Hepatocyte (in vitro differentiated cells): ENCODE data around the gene TCF23.

ENCODE experiments used
- EZH2 ChIP-seq: fragments of 200-600 bp; sonication (generic); IDR thresholded peaks from 2 replicates; pipeline ENCODE4 v1.6.1; 2016; ENCODE audit warnings: antibody characterized with exemption, mild to moderate bottlenecking, borderline replicate concordance
- EZH2phosphoT487 ChIP-seq: fragments of 200-600 bp; sonication (generic); IDR thresholded peaks from one replicate; pipeline ENCODE4 v1.6.1; 2018; ENCODE audit warnings: antibody characterized with exemption, mild to moderate bottlenecking, low read depth, moderate library complexity; ENCODE audit not compliant: unreplicated experiment, severe bottlenecking
- TF ChIP-seq, protein P1 (sequence below): fragments of 200-600 bp; sonication (generic); IDR thresholded peaks from 2 replicates; pipeline ENCODE4 v1.5.1; 2016; ENCODE audit warnings: antibody characterized with exemption, mild to moderate bottlenecking; ENCODE audit not compliant: poor library complexity

DNA sequence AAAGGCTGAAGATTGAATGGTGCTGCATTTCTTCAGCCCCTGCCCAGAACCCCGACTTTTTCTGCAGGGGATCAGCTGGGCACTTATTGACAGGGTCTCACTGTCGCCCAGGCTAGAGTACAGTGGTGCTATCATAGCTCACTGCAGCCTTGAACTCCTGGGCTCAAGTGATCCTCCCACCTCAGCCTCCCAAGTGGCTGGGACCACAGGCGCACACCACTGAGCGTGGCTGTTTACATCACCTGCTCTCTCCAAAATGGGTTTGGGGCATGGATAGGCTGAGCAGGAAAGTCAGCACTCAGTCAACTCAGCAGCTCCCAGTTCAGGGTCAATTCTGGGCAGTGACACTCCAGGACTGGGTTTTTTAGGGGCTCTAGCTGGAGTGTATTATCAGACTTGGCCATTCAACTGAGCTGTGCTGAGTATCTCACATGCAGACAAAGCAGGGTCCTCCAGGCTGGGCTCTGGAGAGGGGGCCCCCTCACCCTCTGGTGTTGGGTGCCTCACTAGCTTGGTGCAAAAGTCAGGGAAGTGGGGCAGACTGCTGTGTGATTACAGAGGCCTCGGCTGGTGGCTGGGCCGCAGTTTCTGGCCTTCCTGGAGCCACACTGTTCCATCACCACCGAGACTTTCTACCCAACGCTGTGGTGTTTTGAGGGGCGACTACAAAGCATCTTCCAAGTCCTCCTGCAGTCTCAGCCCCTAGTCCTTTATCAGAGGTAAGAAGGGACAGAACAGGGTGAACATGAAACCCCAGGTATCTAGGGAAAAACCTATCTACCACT lies 20.7 kb upstream of the TCF23 start:
- TF ChIP-seq, protein P1, sequence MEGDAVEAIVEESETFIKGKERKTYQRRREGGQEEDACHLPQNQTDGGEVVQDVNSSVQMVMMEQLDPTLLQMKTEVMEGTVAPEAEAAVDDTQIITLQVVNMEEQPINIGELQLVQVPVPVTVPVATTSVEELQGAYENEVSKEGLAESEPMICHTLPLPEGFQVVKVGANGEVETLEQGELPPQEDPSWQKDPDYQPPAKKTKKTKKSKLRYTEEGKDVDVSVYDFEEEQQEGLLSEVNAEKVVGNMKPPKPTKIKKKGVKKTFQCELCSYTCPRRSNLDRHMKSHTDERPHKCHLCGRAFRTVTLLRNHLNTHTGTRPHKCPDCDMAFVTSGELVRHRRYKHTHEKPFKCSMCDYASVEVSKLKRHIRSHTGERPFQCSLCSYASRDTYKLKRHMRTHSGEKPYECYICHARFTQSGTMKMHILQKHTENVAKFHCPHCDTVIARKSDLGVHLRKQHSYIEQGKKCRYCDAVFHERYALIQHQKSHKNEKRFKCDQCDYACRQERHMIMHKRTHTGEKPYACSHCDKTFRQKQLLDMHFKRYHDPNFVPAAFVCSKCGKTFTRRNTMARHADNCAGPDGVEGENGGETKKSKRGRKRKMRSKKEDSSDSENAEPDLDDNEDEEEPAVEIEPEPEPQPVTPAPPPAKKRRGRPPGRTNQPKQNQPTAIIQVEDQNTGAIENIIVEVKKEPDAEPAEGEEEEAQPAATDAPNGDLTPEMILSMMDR, result no peak
- TF ChIP-seq EZH2phosphoT487 (no peak), EZH2 (no peak)
